GM18873 (cell line): Measurements from ENCODE around the gene FOXL2.
"Not testable (repeated sequence)": the region's sequence is repeated elsewhere in the genome, so short reads cannot be mapped to it uniquely, and the experiment has no call there.

Experiments used
- ATAC-seq: cut with Tn5 transposase; IDR thresholded peaks from one replicate; pipeline ENCODE4 v1.9.1; 2021; ENCODE audit warnings: mild to moderate bottlenecking, moderate library complexity, moderate number of reproducible peaks; ENCODE audit not compliant: unreplicated experiment, low FRiP score

The FOXL2 gene

DNA sequence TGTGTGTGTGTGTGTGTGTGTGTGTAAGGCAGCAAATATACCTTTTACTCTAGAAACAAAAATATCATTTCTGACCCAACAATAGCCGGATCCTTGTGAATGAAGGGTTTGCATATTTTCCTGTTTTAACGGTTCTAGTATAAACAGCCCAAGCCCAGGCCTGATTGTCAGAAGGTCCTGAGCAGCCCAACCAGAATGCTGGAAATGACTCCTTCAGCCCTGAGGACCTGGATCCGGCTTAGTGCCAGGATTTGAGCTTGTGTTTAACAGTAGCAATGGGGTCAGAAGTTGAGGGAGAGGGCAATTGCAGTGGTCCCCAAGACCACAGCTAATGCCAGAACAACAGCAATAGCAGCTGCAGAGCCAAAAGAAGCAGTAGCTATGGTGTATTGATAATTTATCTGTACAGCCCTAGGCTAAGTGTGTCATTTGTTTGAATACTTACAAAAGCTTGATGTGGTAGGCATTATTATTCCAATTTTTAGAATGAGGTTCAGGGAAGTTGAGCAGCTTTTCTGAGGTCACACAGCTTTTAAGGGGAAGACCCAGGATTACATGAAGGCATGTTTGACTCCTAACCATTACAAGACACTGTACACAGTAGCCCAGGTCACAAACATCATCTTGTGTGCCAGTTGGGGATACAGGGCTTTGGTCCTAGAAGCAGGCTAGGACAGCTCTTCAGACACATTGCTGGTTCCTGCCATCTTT lies 12.8 kb downstream of the FOXL2 start:
- ATAC-seq, result no peak

DNA sequence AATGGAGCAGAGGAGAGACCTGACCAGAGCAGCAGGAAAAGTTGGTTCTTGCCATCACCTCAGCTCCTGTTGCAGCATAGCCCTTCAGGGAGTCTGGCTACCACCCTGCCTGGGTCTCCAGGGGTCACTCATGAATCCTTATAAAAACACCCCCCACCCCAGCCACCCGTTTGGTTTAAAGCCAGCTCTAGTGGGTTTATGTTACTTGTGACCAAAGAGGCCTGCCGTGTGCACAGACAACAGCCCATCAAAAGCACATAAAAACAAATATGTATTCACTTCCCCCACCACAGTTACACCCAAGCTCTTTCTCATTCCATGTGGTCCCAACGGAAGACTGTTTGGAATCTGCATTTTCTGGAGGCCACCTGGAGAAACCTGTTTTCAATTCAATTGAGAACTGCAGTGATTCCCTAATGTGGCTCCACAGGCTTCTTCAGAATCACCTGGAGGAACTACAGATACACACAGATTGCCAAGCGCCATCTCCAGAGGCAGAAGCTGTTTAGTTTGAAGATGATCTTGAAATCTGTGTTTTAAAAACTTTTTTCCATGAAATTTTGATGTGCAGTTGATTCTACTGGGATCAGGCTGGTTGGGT lies 13.8 kb downstream of the FOXL2 start:
- no peak for ATAC-seq

DNA sequence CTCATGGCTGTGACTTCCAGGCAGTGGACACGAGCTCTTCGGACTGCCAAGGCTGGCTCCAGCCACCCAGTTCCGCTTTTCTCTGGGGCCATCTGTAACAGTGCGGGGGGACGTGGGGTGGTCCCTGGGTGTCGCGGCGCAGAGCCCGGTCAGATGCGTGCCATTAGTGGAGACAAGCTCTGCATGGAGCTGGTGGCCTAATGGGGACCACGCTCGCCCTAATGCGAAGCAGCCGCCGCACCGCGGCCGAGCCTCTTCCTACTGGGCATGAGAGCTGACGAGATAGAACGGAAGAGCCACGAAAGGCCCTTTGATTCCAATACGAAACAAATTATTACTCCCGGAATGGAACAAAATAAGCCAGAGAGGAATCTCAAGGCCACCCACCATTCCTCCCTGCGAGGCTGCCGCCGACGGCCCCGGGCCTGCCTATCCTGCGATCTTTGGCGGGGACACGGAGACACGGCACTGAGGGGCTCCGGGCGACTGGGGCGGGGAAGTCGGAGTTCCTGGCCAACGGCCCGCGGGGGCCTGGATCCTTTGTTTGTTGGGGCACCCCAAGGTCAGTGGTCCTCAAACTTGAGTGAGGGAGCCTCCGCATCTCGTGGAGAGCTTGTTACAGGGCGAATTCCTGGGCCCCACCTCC lies 18.1 kb downstream of the FOXL2 start:
- ATAC-seq, result no peak

DNA sequence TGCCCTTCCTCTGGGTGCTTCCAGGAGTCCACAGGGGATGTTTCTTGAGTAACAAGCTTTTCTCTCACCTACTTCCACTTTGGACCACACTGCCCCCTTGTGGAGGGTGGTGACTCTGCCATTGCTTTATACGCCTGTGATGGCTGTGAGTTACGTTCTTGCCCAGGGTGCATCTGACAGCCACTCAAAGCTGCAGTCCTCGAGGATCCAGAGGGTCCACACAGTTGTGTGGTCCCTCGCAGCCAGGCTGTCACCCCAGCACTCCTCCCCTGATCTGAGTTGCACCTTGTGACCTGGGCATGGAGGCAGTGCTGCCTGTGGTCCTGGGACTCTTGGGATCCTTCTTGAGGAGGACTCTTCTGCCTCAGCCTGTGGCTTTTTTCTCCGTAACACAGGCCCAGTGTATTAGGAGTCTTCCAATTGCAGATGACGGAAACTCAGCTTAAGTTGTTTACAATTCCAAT lies 23.4 kb downstream of the FOXL2 start:
- no peak for ATAC-seq

DNA sequence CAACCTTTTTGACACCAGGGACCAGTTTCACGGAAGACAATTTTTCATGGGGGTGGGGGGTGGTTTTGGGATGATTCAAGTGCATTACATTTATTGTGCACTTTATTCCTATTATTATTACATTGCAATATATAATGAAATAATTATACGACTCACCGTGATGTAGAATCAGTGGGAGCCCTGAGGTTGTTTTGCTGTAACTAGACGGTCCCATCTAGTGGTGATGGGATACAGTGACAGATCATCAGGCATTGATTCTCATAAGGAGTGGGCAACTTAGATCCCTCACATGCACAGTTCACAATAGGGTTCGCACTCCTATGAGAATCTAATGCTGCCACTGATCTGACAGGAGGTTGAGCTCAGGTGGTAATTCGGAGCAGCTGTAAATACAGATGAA lies 24.5 kb downstream of the FOXL2 start:
- ATAC-seq, result not testable (repeated sequence)

DNA sequence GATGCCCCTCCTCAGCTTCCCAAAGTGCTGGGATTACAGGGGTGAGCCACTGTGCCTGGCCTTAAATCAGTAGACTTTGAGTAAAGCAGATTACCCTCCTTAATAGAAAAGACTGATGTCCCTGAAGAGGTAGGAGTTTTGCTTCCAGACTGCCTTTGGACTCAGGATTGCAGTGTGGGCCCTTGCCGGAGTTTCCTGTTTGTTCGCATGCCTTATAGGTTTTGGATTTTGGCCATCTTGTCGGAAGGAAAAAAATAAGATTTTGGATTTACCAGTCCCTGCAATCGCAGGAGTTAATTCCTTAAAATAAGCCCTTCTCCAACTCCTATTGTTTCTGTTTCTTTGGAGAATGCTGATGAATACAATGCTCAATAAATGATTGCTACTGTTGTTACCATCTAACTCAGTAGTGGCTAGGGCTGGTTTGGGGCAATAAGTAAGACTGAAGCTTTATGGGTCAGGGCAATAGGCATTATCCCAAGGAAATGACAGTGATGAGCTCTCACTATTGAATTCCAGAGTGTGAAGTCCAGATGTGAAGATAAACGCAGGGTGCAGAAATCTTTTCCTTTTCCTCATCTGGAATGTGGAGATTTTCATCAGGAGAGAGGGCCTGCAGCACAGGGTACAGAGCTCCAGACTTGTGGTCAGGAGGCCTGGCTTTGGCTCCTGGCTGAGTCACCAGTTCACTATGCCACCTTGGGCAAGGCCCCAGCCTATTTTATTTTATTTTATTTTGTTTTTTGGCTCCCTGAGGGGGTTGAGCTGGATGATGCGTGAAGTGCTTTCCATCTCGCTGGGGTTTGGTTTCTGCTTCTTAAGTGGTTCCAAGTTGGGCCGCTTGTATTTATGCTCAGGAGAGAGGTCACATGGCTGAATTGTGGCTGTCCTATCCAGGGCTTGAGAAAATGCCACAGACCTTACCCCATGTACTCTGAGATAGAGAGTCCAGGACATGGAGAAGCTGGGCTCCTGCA lies 25.3 kb downstream of the FOXL2 start:
- no peak for ATAC-seq

DNA sequence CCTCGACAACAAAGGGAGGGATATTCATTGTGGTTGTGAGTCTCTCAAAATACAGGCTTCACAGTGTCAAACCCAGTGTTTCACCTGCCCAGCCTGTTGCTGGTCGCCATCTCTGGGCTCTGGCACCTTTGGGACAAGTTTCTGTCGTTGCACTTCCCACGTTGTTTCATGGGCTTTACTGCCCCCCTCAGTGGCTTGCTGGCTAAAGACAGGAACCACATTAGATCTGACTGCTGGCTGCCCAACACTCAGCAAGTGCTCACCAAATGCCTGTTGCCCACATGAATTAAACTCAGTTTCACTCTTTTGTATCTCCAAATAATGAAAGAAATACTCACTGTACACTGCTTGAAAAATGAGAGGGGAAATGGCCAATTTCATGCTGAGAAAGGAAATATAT lies 27.6 kb downstream of the FOXL2 start:
- no peak for ATAC-seq

DNA sequence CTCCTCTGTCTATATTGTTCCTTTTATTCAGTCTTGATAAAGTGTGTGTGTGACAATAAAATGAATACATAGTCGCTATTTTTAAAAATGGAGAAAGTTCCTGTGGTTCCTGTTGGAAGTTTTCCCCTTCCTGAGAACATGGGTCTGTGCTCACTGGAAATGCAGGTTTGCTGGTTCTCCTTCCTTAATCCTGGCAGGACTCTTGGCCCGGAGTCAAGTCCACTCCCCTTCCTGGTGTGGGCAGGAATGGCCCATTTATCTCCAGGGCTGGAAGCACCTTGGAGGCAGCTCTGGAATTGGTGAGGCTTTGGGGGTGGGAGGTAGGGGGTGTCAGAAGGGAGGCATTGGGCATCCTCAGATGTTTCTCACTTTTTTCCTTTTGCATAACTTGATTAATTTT lies 30.1 kb downstream of the FOXL2 start:
- no peak for ATAC-seq

DNA sequence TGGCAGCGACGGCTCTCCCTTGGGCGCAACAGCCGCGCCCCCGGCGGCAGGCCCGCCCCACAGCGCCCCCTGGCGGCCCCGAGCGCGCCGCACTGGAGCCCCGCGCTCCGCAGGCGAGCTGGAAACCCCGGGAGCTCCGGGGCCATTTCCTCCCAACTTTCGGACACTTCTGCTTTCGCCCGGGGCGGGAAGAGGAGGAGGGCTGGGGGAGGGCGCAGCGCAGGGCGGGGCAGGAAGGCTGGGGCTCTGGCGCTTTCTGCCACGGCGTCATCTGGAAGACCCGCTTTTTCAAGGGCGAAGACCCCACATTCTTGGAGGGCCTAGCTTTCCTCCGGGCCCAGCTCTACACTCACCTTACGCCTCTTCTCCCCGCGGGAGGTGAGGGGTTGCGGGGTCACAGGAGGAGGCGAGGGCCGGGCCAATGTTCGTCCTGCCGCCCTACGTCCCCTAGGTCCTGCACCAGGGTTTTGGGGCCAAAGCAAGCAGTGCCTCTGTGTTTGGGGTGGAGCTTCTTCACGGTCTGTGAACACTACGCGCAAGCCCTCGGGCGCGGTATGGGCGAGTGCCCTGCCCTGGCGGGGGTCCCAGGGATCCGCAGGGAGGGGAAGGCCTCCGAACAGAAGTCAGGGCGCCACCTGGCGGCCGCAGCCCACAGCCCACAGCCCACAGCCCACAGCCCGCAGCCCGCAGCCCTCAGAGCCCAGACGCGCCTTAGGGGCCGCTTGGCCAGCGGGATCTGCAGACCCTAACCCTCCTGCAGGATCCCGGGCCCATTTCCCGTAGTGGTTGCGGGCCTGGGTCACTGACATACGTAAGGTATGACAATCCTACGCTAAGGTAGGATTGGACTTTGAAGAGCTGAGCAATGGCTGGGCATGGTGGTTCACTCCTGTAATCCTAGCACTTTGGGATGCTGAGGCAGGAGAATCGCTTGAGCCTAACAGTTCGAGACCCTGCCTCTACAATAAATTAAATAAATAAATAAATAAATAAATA lies 31.1 kb downstream of the FOXL2 start:
- peak; percentile 71 for ATAC-seq

DNA sequence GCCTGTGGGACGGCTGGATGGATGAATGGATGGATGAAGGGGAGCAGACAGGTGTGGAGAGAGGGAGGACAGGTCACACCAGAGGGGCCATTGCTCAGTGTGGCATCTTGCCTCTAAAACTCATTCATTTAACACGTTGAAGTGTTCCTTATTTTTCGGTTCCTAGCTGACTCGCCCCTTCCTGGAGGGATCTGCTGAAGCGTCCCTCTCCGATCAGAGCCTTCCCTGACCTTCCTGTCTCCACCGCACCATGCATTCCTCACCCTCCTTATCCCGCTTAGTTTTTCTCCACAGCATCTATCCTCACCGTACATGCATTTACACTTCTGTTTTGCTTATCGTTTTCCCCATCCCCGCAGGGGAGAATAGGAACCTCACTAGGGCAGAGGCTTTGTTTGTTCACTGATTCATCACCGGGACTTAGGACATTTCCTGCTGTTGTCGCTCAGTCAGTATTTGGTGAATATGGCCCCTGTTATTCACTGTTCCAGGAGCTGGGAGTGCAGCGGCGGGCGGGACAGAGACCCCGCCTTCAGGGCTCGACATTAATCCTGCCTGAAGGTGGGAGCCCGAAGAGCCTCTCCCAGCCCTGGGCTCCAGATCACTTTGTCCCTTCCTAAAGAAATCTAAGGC lies 32.0 kb downstream of the FOXL2 start:
- peak; percentile 2 for ATAC-seq

DNA sequence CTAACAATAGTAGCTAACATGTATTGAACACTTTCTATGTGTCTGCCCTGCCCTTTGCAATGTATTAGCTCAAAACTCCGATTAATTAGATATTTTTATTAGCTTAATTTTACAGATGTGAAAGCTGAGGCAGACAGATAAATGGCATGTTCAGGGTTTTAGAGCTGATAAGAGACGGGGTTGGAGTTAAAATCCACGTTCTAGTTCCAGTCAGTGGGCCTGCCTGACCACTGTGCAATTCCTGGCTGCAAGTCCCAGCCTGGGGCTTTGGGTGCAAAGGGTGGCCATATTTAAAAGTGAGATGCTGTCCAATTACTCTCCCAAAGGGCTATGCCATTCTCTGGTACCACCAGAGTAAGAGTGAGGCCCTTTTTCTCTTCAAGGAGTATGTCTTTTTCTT lies 33.2 kb downstream of the FOXL2 start:
- no peak for ATAC-seq

DNA sequence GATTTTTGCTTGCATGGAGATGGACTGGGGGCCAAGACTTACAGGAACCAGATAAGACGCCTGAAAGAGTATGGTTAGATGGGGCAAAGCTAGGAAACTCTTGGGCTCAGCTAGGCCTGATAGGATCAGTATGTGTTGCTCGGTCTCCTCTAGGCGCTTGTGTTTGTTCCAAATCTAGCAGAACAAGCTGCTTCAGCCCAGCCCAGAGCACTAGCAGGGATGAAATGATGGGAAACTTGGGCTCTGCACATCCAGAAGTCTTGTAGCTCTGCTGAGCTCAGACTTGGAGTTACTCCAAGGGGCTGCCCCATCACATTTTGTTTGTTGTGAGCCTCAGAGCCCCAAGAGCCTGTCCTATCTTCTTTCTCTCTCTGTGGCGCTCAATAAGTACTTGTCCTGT lies 34.7 kb downstream of the FOXL2 start:
- no peak for ATAC-seq

DNA sequence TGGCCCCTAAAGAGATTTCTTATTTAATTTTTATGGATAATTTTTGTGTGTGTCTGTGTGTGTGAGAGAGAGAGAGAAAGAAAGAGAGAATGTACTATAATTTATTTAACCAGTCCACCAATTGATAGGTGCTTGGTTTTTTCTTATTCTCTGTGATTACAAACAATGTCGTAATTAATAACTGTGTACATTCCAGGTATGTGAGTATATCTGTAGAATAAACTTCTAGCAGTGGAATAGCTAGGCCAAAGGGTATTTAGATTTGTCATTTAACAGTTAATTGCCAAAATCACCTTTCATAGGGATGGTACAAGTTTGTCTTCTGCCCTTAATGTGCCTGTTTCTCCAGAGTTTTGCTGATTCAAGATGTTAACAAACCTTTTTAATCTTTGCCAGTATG lies 35.3 kb downstream of the FOXL2 start:
- no peak for ATAC-seq

DNA sequence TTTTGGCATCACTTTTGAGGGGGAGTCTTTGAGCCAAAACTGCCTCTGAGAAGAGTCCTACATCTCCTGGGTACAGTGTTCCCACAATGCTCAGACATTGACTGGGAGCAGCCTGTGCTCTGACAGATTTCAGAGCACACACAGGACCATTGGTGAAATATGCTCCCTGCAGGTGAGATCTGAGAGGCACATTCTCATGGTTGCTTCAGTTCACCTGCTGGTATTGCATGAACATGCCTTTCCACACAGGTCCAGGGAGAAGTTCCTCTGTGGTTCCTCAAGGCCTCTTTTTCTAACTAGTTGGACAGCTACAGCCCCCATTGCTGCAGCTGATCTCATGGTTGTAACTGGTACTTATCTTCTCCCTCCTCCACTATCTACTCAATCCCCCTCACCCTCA lies 37.0 kb downstream of the FOXL2 start:
- no peak for ATAC-seq

DNA sequence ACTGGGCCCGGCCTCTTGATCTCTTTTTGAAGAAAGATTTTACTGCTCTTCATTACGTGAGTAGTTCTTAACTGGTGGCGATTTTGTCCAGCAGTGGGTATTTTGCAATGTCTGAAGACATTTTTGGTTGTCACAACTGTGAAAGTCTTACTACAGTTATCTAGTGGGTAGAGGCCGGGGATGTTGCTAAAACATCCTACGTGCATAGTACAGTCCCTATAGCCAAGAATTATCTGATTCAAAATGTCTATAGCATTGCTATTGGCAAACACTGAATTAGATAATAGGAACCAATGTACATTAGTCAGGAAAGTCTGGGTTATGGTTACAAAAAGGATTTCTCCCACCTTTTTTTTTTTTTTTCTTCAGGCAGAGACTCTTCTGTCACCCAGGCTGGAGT lies 38.1 kb downstream of the FOXL2 start:
- no peak for ATAC-seq

DNA sequence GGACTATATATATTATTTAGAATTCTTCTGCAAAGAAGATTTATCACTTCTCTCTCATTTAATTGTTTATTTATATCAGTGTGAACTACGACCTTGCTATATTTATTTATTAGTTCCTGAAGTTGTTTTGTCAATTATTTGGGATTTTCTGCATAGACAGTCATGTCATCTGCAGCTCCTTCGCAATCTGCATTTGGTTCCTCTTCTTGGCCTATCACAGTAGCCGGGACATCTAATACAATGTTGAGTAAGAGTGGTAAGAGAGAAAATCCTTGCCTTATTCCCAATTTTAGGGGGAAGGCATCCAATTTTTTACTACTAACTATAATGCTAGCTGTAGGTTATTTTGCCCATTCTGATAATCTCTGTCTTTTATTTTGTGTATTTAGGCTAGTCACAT lies 39.4 kb downstream of the FOXL2 start:
- no peak for ATAC-seq

DNA sequence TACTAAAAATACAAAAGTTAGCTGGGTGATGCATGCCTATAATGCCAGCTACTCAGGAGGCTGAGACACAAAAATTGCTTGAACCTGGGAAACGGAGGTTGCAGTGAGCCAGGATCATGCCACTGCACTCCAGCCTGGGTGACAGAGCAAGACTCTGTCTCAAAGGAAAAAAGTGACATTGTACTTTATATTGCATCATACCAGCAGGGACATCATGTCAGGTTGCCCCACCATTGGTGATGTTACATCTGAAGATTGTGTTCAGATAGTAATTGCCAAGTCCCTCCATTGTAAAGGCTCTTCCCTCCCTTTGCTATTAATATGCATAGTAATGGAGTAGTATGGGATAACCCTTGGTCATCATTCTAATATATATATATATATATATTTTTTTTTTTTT lies 44.8 kb downstream of the FOXL2 start:
- no peak for ATAC-seq

DNA sequence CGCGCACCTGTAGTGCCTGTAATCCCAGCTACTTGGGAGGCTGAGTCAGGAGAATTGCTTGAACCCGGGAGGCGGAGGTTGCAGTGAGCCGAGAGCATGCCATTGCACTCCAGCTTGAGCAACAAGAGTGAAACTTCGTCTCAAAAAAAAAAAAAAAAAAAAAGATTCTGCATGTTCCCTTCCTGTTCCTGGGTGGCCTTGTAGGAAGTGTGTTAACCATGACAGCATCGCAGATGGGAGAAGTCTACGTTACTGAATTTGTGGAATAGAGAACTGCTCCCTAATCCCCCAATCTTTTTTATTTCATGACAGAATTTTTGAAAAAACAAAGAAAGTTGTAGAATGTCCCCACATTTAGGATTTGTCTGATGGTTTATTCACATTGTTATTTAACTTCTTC lies 45.4 kb downstream of the FOXL2 start:
- no peak for ATAC-seq

DNA sequence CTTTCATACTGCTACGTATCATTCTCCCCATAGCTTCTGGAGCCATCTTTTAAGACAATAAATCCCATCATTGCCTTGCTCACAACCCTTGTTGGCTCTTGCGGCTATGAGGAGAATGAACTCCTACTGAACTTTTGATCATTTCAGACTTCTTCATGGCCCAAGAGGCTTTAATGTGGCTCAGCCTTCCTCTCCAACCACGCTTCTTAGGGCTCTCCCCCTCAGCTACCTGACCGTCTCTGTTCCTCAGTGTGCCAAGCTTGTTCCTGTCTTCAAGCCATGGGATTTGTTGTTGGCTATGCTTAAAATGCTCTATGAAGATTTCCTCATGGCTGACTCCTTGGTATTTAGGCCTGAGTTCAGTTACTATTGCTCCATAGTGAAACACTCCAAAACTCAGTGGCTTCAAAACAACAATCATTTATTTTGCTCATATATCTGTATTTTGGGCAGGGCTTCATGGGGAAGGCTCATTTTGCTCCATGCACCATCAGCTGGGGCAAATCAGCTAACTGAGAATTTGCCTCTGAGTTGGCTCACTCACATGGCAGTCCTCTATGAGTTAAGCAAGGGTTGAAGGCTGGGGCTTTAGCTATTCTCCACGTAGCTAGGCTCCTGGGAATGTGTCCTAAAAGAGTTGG lies 47.5 kb downstream of the FOXL2 start:
- no peak for ATAC-seq
